Measurements from ENCODE around the gene PPP1R14C.

The PPP1R14C gene

DNA sequence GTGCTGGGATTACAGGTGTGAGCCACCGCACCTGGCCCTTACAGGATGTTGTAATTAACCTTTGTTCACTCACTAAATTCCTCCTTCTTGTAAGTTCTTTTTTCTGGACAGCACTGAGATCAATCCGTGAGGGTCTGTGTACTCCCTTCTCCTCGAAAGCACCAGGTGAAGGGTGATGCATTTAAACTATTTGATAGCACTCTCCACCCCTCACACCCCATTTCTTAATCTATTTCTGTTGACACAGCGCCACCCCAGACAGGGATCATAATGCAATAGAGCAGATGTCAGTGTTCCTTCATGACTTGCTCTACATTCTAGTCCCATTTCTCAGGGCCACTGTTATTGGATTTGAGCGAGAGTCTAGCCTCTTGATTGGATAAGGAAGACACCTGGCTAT lies 46.3 kb downstream of the PPP1R14C start:
- no peak for DNase-seq (ENCODE audit: low read depth)
- TF ChIP-seq, protein P1, sequence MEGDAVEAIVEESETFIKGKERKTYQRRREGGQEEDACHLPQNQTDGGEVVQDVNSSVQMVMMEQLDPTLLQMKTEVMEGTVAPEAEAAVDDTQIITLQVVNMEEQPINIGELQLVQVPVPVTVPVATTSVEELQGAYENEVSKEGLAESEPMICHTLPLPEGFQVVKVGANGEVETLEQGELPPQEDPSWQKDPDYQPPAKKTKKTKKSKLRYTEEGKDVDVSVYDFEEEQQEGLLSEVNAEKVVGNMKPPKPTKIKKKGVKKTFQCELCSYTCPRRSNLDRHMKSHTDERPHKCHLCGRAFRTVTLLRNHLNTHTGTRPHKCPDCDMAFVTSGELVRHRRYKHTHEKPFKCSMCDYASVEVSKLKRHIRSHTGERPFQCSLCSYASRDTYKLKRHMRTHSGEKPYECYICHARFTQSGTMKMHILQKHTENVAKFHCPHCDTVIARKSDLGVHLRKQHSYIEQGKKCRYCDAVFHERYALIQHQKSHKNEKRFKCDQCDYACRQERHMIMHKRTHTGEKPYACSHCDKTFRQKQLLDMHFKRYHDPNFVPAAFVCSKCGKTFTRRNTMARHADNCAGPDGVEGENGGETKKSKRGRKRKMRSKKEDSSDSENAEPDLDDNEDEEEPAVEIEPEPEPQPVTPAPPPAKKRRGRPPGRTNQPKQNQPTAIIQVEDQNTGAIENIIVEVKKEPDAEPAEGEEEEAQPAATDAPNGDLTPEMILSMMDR (IDR thresholded peaks at IDR 0.05; ENCODE audit: control insufficient read depth, extremely low read depth, insufficient read depth) = no peak
- no peak overlapping the region for H3K4me3 ChIP-seq (ENCODE audit: low read depth, low read length)

DNA sequence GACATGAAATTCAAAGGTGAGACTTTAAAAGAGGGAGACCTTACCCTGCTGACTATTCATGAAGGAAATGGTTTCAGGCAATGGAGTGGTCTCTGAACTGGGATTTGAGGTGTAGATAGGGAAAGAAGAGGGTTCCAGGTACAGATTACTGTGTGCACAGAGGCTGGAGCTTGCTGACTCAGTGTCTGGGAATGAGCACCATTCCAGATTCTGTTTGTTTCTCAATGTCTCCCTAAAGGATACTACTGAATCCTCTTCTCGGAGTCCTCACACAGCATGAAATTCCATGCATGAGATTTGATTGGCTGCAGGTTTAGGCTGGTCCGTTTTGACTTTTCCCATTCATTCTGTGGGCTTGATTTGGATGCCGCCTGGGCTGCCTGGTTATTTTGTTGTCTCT lies 49.0 kb downstream of the PPP1R14C start:
- TF ChIP-seq, protein P1 (IDR thresholded peaks at IDR 0.05; ENCODE audit: control insufficient read depth, extremely low read depth, insufficient read depth) = no peak
- no peak overlapping the region for H3K4me3 ChIP-seq (ENCODE audit: low read depth, low read length)

DNA sequence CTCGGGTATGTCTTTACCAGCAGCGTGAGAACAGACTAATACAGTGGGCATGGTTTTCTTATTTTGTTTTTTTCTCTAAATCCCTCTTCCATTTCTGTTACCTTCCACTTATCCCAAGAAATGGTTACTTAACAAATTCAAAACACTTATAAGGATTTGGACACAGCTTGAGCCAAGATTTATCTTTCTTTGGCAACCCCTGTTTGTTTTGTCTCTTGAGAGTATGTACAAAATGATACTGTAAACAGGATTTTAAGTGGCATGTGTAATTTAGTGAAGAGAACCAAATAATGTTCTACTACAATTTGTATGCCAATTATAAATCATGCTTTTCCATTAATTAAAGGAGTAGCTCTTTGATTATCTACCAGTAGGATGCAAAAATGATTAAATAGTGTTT lies 51.4 kb downstream of the PPP1R14C start:
- TF ChIP-seq, protein P1 (IDR thresholded peaks at IDR 0.05; ENCODE audit: control insufficient read depth, extremely low read depth, insufficient read depth) = no peak
- peak; percentile 50 for DNase-seq (ENCODE audit: low read depth)
- H3K4me3 ChIP-seq (ENCODE audit: low read depth, low read length) = no peak overlapping the region

More for the DNA sequence above, 49.0 kb downstream of the PPP1R14C start:
- no peak for DNase-seq (ENCODE audit: low read depth)

DNA sequence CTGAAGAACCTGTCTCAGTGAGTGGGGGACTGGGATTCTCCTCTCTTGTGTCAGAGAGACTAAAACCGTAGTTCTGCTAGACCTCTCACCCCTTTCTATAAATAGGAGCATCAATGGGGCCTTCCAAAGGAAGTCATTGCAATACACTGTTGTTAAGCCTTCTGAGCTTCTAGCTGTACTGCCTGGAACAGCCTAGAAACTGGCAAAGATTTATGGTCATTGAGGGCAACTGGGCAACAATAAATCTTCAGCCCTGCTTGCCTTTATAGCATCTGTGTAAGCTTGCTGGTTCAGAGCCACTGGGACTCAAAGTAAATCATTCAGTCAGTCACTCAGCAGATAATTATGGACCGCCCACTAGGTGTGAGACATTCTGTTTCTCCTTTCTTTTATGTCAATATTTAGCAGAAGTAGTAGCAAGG lies 53.2 kb downstream of the PPP1R14C start:
- H3K4me3 ChIP-seq (ENCODE audit: low read depth, low read length) = no peak overlapping the region
- TF ChIP-seq, protein P1 (IDR thresholded peaks at IDR 0.05; ENCODE audit: control insufficient read depth, extremely low read depth, insufficient read depth) = no peak
- no peak for DNase-seq (ENCODE audit: low read depth)

DNA sequence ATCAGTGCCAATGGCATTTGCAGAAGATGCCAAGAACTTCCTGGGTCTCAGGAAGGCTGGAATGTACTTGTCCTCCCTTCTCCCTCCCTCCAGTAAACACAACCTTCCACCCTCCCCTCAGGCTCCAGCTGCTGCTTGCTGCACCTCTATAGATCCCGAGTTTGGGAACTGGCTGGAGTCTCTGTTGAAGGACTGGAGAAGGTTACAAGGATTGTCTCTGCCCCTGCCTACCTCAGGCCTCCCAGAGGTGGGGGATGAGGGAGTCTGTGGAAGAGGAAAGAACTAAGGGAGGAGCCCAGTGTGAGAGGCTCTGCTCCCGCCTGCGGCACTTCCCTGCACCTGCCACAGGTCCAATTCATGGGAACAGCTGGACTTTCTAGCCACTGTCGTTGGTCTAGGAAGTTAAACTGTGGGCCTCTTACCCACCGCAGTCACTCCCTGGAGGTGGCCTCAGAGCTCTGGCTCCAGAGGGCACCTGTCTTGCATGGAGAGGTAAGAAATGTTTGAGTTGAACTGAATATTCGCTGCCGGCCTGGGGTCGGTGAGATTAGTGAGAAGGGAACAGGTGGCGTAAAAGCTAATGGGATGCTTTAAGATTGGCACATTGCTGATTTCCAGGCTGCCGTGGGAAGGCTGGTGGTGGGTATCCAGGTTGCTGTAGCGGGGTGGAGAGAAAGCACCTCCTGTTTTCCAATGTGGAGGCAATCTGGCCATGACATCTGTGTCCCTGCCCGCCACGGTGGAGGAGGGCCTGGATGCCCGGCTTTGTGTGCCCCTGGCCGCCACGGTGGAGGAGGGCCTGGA lies 54.3 kb downstream of the PPP1R14C start:
- no peak for DNase-seq (ENCODE audit: low read depth)
- H3K4me3 ChIP-seq (ENCODE audit: low read depth, low read length) = no peak overlapping the region
- TF ChIP-seq, protein P1 (IDR thresholded peaks at IDR 0.05; ENCODE audit: control insufficient read depth, extremely low read depth, insufficient read depth) = no peak

DNA sequence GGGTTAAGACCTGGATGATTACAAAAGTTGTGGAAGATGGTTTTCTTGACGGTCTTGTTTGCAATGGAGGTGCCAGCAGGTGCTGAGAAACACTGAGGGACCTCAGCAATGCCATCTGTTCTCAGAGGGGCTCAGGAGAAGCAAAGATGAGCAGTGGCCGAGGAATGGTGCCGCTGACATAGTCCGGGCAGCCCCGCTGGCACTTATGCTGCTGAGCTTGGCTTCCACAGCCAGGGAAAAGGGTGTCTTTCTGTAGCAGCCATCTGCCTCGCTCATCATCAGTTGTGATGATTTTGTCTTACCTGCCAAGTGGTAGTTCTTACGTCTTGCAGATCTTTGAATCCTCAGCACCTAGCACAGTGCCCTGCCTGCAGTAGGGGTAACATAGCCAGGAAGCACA lies 55.7 kb downstream of the PPP1R14C start:
- H3K4me3 ChIP-seq (ENCODE audit: low read depth, low read length) = no peak overlapping the region
- TF ChIP-seq, protein P1 (IDR thresholded peaks at IDR 0.05; ENCODE audit: control insufficient read depth, extremely low read depth, insufficient read depth) = no peak
- DNase-seq (ENCODE audit: low read depth) = no peak

DNA sequence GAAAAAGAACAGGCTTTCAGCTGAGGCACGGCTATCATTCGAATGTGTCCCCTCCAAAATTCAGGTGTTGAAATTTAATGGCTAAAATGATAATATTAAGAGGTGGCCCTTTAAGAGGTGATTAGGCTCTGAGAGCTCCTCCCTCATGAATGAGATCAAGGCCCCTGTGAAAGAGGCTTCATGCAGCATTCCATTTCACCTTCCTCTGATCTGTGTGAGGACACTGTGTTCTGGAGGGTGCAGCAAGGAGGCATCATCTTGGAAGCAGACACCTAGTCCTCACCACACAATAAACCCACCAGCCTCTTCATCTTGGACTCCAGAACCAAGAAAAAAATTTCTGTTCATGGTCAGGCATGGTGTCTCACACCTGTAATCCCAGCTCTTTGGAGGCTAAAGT lies 56.4 kb downstream of the PPP1R14C start:
- TF ChIP-seq, protein P1 (IDR thresholded peaks at IDR 0.05; ENCODE audit: control insufficient read depth, extremely low read depth, insufficient read depth) = no peak
- no peak overlapping the region for H3K4me3 ChIP-seq (ENCODE audit: low read depth, low read length)
- no peak for DNase-seq (ENCODE audit: low read depth)
